PC-3 (cell line): Measurements from ENCODE around the gene USP15. TPM values are rescaled to one million over a fixed set of nuclear protein-coding genes. Genes with fewer than 3 reads are reported as not detected.
A peak's percentile ranks its signal among the peaks of the same experiment; 100 is the strongest.

Experiments
- ATAC-seq: fragments of 200-7000 bp; cut with Tn5 transposase; 2 replicates; pipeline ENCODE4 v1.9.1; 2020; ENCODE audit warnings: mild to moderate bottlenecking, moderate library complexity
- BruUV-seq: library from RNA; stranded (reverse); fragments of 400-500 nt; replicated peaks from 2 replicates; lab custom pipeline; 2021; lab: Mats Ljungman, UMichigan
- CTCF ChIA-PET: fragments of 300-600 bp; sonication (Branson Sonifier 250); formaldehyde crosslinking; loops from one replicate; lab custom pipeline; 2022; ENCODE audit warnings: antibody characterized with exemption; lab: Charles Lee
- POLR2A ChIA-PET: fragments of 300-600 bp; sonication (Branson Sonifier 250); formaldehyde crosslinking; loops from one replicate; lab custom pipeline; 2022; ENCODE audit warnings: antibody characterized with exemption; ENCODE audit not compliant: unreplicated experiment; lab: Charles Lee
- DNase-seq: peaks from one replicate; pipeline ENCODE4 v3.0.0-alpha.2; 2015
- H2AFZ ChIP-seq: fragments of 300-600 bp; sonication (generic); 2 replicates; pipeline ENCODE4 v1.6.0; 2016; ENCODE audit warnings: antibody characterized with exemption, low read length
- H3F3A ChIP-seq: fragments of 300-600 bp; sonication (generic); one replicate; pipeline ENCODE4 v1.6.0; 2017; ENCODE audit warnings: antibody characterized with exemption, low read length, control low read depth, mild to moderate bottlenecking; ENCODE audit not compliant: unreplicated experiment
- H3K27ac ChIP-seq: fragments of 300-600 bp; sonication (generic); 2 replicates; pipeline ENCODE4 v1.5.1; 2016; ENCODE audit warnings: mild to moderate bottlenecking, low read length
- H3K27me3 ChIP-seq: fragments of 300-600 bp; sonication (generic); 2 replicates; pipeline ENCODE4 v1.6.1; 2016; ENCODE audit warnings: low read length, mixed read lengths
- H3K36me3 ChIP-seq: fragments of 300-600 bp; sonication (generic); 2 replicates; pipeline ENCODE4 v1.6.1; 2016; ENCODE audit warnings: low read depth, mixed run types, low read length, mixed read lengths
- H3K4me1 ChIP-seq: fragments of 300-600 bp; sonication (generic); 2 replicates; pipeline ENCODE4 v1.5.1; 2016; ENCODE audit warnings: low read length; ENCODE audit not compliant: insufficient read depth
- H3K4me2 ChIP-seq: fragments of 300-600 bp; sonication (generic); 2 replicates; pipeline ENCODE4 v1.6.0; 2016; ENCODE audit warnings: low read length
- H3K4me3 ChIP-seq: fragments of 300-600 bp; sonication (generic); 2 replicates; pipeline ENCODE4 v1.5.1; 2016; ENCODE audit warnings: mild to moderate bottlenecking, low read length, mixed read lengths
- H3K79me2 ChIP-seq: fragments of 300-600 bp; sonication (generic); 2 replicates; pipeline ENCODE4 v1.6.1; 2017; ENCODE audit warnings: low read length, mixed read lengths
- H3K9ac ChIP-seq: fragments of 300-600 bp; sonication (generic); 2 replicates; pipeline ENCODE4 v1.6.0; 2016; ENCODE audit warnings: mild to moderate bottlenecking, low read length
- H3K9me2 ChIP-seq: fragments of 300-600 bp; sonication (generic); replicated peaks from 2 replicates; pipeline ENCODE4 v1.6.1; 2016; ENCODE audit warnings: mixed run types, low read length, mixed read lengths
- H3K9me3 ChIP-seq: fragments of 300-600 bp; sonication (generic); 2 replicates; pipeline ENCODE4 v1.6.1; 2016; ENCODE audit warnings: low read length, mixed read lengths
- H4K20me1 ChIP-seq: fragments of 300-600 bp; sonication (generic); 2 replicates; pipeline ENCODE4 v1.6.1; 2016; ENCODE audit warnings: low read length, mixed read lengths
- EZH2 ChIP-seq: fragments of 300-600 bp; sonication (generic); IDR thresholded peaks from one replicate; pipeline ENCODE4 v1.6.1; 2017; ENCODE audit warnings: antibody characterized with exemption, mild to moderate bottlenecking, low read length; ENCODE audit not compliant: unreplicated experiment
- EZH2phosphoT487 ChIP-seq: fragments of 300-600 bp; sonication (generic); IDR thresholded peaks from 2 replicates; pipeline ENCODE4 v1.6.1; 2018; ENCODE audit warnings: mild to moderate bottlenecking, antibody characterized with exemption, low read length, borderline replicate concordance
- intact Hi-C: fragments of 100-400 bp; cut with micrococcal nuclease; formaldehyde crosslinking; loops from 2 replicates; pipeline ENCODE4 v1.9.0; 2023
- total RNA-seq: library from RNA; depleted of rRNA; stranded (reverse); fragments of >200 nt; gene quantifications from 2 replicates; pipeline ENCODE4 v1.2.3, GENCODE V29; 2014
- TF ChIP-seq, protein P1 (sequence below): fragments of 300-600 bp; sonication (generic); conservative IDR thresholded peaks from 2 replicates; pipeline ENCODE4 v1.5.1; 2017; ENCODE audit warnings: antibody characterized with exemption, low read depth, mild to moderate bottlenecking, low read length

The USP15 gene
- total RNA-seq, 1 experiment from 2014 or later: 46.1 TPM

DNA sequence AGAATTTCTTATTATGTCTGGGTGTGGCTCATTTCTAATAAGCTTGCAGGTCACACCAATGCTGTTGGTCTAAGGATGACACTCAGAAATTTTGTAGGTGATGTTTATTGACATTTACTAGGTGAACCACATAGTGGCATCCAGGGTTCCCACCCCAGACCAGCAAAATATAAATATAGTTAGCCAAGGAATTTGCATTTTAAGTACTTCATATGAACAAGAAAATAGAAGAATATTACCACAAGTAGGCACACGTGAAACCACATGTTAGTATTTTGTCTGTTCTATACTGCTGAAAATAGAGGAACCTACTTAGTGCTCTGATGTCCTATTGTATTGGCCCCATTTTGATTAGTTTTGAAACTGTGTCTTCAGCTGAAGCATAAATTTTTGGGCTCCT lies 71.1 kb downstream of the USP15 start:
- H2AFZ ChIP-seq: no peak overlapping the region
- H4K20me1 ChIP-seq: no peaks in the 10 kb centered on the region
- no peaks in the 10 kb centered on the region for H3K79me2 ChIP-seq
- CTCF ChIA-PET: no interaction called here
- H3K4me3 ChIP-seq: no peak overlapping the region
- intact Hi-C loops: no loop called here
- peaks cover 4% of the 10 kb centered on the region; the same call in 1 of the 2 replicates for H3K36me3 ChIP-seq
- ATAC-seq (no peak), DNase-seq (no peak)
- H3K9me3 ChIP-seq: no peaks in the 10 kb centered on the region
- no peaks in the 10 kb centered on the region for H3K9me2 ChIP-seq
- no peak for TF ChIP-seq EZH2
- TF ChIP-seq EZH2phosphoT487: no peak
- TF ChIP-seq, protein P1, sequence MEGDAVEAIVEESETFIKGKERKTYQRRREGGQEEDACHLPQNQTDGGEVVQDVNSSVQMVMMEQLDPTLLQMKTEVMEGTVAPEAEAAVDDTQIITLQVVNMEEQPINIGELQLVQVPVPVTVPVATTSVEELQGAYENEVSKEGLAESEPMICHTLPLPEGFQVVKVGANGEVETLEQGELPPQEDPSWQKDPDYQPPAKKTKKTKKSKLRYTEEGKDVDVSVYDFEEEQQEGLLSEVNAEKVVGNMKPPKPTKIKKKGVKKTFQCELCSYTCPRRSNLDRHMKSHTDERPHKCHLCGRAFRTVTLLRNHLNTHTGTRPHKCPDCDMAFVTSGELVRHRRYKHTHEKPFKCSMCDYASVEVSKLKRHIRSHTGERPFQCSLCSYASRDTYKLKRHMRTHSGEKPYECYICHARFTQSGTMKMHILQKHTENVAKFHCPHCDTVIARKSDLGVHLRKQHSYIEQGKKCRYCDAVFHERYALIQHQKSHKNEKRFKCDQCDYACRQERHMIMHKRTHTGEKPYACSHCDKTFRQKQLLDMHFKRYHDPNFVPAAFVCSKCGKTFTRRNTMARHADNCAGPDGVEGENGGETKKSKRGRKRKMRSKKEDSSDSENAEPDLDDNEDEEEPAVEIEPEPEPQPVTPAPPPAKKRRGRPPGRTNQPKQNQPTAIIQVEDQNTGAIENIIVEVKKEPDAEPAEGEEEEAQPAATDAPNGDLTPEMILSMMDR: no peak
- BruUV-seq: no TSS peak
- H3K4me1 ChIP-seq: no peaks in the 10 kb centered on the region
- H3F3A ChIP-seq: no peaks in the 10 kb centered on the region
- POLR2A ChIA-PET: no interaction called here
- no peak overlapping the region for H3K9ac ChIP-seq
- no peak overlapping the region for H3K4me2 ChIP-seq
- H3K27me3 ChIP-seq: no peaks in the 10 kb centered on the region
- no peak overlapping the region for H3K27ac ChIP-seq

DNA sequence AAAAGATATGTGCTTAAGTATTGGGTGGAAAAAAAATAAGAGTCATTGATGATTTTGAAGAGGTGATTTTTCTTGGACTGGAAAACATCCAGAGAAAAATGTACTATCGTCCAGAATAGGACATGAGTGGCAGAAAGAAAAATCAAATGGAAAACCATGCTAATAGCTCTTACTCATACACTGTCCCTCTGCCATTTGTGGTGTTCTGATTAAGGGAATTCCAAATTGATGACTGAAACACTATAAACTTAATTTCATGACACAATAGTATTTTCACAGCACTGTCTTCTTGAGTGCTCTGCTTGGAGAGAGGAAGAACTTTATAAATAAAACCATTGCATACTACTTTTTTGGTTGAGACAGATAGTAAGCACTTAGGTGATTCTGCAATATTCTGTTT lies 72.4 kb downstream of the USP15 start:
- no peak overlapping the region for H3K9ac ChIP-seq
- CTCF ChIA-PET: interaction anchor here (0.5 kb wide), 1 partner anchor 33 kb away, joined by 5 read pairs; no protein-coding TSS in a partner anchor
- H4K20me1 ChIP-seq: no peaks in the 10 kb centered on the region
- H3K79me2 ChIP-seq: no peaks in the 10 kb centered on the region
- no peaks in the 10 kb centered on the region for H3K4me1 ChIP-seq
- TF ChIP-seq EZH2phosphoT487: no peak
- TF ChIP-seq, protein P1: no peak
- TF ChIP-seq EZH2: no peak
- H3F3A ChIP-seq: no peaks in the 10 kb centered on the region
- H3K36me3 ChIP-seq: peaks cover 7% of the 10 kb centered on the region; the same call in 1 of the 2 replicates
- no TSS peak for BruUV-seq
- H3K27ac ChIP-seq: no peak overlapping the region
- no peak overlapping the region for H3K4me3 ChIP-seq
- ATAC-seq (peak; percentile 49), DNase-seq (peak; percentile 23)
- no peaks in the 10 kb centered on the region for H3K9me2 ChIP-seq
- intact Hi-C loops: no loop called here
- POLR2A ChIA-PET: no interaction called here
- no peaks in the 10 kb centered on the region for H3K27me3 ChIP-seq
- no peaks in the 10 kb centered on the region for H3K9me3 ChIP-seq
- H3K4me2 ChIP-seq: no peak overlapping the region
- H2AFZ ChIP-seq: no peak overlapping the region

DNA sequence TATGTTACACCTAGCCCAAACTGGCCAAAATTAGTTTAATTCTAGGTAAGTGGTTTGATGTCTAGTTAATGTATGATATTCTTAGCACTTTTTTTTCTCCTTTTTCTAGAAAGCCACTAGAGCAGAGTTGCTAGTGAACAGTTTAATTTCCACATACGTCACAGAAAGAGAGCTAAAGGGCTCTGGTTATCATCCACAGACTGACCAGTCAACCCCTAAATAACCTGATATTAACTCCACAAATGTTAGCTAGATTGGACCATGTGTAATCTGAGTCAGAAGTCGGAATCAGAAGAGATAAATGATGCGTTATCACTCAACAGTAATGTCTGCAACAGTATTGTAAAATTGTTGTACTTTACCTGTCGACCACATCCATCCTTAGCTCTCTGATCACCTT lies 74.9 kb downstream of the USP15 start:
- ChIA-PET CTCF (no interaction called here), POLR2A (no interaction called here)
- ATAC-seq (no peak), DNase-seq (no peak)
- H3K9ac ChIP-seq: no peak overlapping the region
- no peak overlapping the region for H2AFZ ChIP-seq
- no peaks in the 10 kb centered on the region for H3K27me3 ChIP-seq
- H3K27ac ChIP-seq: no peak overlapping the region
- no peak overlapping the region for H3K4me3 ChIP-seq
- H3K4me1 ChIP-seq: no peaks in the 10 kb centered on the region
- no peak for TF ChIP-seq EZH2phosphoT487
- TF ChIP-seq, protein P1: no peak
- H3K4me2 ChIP-seq: no peak overlapping the region
- 0 out of 2 replicates have a peak, but pooled peaks cover 5% of the 10 kb centered on the region for H3K79me2 ChIP-seq
- no peaks in the 10 kb centered on the region for H4K20me1 ChIP-seq
- no peaks in the 10 kb centered on the region for H3K9me3 ChIP-seq
- intact Hi-C loops: no loop called here
- no peaks in the 10 kb centered on the region for H3K9me2 ChIP-seq
- BruUV-seq: no TSS peak
- H3K36me3 ChIP-seq: 0 out of 2 replicates have a peak, but pooled peaks cover 7% of the 10 kb centered on the region
- no peaks in the 10 kb centered on the region for H3F3A ChIP-seq
